ENCODE data around the gene LRRC43. TPM values are rescaled to one million over a fixed set of nuclear protein-coding genes. Genes with fewer than 3 reads are reported as not detected.

LRRC43 gene
- total and polyA plus RNA-seq, 10 of the 15 experiments (the other 5 are each of a cell fraction or from before 2014, with no cell fraction given) = 0.23 TPM; not detected in 9

DNA sequence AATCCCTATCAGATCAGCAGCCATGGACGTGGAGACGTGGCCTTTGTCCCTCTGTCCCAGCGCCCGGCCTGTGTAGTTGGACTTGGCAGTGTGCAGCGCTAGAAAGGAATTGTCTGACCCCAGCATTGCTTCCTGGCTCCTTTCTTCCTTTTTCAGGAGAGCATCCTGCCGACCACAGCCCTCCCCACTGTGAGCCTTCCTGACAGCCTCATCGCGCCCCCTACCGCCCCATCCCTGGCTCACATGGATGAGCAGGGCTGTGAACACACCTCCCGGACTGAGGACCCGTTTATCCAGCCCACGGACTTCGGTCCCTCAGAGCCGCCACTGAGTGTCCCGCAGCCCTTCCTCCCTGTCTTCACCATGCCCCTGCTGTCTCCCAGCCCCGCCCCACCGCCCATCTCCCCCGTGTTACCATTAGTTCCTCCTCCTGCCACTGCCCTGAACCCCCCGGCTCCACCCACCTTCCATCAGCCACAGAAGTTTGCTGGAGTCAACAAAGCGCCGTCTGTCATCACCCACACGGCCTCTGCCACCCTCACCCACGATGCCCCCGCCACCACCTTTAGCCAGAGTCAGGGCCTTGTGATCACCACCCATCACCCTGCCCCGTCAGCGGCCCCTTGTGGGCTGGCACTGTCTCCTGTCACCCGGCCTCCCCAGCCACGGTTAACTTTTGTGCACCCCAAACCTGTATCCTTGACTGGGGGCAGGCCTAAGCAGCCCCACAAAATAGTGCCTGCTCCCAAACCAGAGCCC is 49.6 kb upstream of the LRRC43 start:
- in situ Hi-C loops (cut with MboI) = no loop called here
- CTCF ChIA-PET = interaction anchor here (1.2 to 4.7 kb wide), 3 partner anchors 10 to 222 kb away, joined by 3 to 29 read pairs (median 6); no protein-coding TSS in a partner anchor
- TF ChIP-seq, protein P1, sequence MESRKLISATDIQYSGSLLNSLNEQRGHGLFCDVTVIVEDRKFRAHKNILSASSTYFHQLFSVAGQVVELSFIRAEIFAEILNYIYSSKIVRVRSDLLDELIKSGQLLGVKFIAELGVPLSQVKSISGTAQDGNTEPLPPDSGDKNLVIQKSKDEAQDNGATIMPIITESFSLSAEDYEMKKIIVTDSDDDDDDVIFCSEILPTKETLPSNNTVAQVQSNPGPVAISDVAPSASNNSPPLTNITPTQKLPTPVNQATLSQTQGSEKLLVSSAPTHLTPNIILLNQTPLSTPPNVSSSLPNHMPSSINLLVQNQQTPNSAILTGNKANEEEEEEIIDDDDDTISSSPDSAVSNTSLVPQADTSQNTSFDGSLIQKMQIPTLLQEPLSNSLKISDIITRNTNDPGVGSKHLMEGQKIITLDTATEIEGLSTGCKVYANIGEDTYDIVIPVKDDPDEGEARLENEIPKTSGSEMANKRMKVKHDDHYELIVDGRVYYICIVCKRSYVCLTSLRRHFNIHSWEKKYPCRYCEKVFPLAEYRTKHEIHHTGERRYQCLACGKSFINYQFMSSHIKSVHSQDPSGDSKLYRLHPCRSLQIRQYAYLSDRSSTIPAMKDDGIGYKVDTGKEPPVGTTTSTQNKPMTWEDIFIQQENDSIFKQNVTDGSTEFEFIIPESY (IDR thresholded peaks at IDR 0.05) = no peak
- TF ChIP-seq RCOR1 (conservative IDR thresholded peaks at IDR 0.05; ENCODE audit: low read depth, low read length) (no peak), PAX8 (IDR thresholded peaks at IDR 0.05) (no peak), SUPT20H (IDR thresholded peaks at IDR 0.05; ENCODE audit: borderline replicate concordance, control insufficient read depth, low read depth, low read length) (no peak), MTA2 (IDR thresholded peaks at IDR 0.05; ENCODE audit: low read depth) (no peak), HCFC1 (IDR thresholded peaks at IDR 0.05; ENCODE audit: low read length) (no peak), ESRRA (IDR thresholded peaks at IDR 0.05; ENCODE audit: low read length) (no peak), CHD2 (IDR thresholded peaks at IDR 0.05; ENCODE audit: borderline replicate concordance, low read depth, low read length) (no peak), ETV6 (conservative IDR thresholded peaks at IDR 0.05 in 1 of 2, IDR thresholded peaks at IDR 0.05 in 1 of 2; ENCODE audit: borderline replicate concordance in 1 of 2, low read depth in 1 of 2) (no peak)
- TF ChIP-seq, protein P2, sequence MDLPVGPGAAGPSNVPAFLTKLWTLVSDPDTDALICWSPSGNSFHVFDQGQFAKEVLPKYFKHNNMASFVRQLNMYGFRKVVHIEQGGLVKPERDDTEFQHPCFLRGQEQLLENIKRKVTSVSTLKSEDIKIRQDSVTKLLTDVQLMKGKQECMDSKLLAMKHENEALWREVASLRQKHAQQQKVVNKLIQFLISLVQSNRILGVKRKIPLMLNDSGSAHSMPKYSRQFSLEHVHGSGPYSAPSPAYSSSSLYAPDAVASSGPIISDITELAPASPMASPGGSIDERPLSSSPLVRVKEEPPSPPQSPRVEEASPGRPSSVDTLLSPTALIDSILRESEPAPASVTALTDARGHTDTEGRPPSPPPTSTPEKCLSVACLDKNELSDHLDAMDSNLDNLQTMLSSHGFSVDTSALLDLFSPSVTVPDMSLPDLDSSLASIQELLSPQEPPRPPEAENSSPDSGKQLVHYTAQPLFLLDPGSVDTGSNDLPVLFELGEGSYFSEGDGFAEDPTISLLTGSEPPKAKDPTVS (IDR thresholded peaks at IDR 0.05; ENCODE audit: low read depth, low read length) = no peak
- TF ChIP-seq, protein P3, sequence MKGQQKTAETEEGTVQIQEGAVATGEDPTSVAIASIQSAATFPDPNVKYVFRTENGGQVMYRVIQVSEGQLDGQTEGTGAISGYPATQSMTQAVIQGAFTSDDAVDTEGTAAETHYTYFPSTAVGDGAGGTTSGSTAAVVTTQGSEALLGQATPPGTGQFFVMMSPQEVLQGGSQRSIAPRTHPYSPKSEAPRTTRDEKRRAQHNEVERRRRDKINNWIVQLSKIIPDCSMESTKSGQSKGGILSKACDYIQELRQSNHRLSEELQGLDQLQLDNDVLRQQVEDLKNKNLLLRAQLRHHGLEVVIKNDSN (IDR thresholded peaks at IDR 0.05; ENCODE audit: borderline replicate concordance, extremely low read length, insufficient read depth, low read depth, low read length) = no peak
- TF ChIP-seq, protein P4, sequence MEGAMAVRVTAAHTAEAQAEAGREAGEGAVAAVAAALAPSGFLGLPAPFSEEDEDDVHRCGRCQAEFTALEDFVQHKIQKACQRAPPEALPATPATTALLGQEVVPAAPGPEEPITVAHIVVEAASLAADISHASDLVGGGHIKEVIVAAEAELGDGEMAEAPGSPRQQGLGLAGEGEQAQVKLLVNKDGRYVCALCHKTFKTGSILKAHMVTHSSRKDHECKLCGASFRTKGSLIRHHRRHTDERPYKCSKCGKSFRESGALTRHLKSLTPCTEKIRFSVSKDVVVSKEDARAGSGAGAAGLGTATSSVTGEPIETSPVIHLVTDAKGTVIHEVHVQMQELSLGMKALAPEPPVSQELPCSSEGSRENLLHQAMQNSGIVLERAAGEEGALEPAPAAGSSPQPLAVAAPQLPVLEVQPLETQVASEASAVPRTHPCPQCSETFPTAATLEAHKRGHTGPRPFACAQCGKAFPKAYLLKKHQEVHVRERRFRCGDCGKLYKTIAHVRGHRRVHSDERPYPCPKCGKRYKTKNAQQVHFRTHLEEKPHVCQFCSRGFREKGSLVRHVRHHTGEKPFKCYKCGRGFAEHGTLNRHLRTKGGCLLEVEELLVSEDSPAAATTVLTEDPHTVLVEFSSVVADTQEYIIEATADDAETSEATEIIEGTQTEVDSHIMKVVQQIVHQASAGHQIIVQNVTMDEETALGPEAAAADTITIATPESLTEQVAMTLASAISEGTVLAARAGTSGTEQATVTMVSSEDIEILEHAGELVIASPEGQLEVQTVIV (IDR thresholded peaks at IDR 0.05; ENCODE audit: borderline replicate concordance, partially characterized antibody) = no peak
- TF ChIP-seq, protein P5, sequence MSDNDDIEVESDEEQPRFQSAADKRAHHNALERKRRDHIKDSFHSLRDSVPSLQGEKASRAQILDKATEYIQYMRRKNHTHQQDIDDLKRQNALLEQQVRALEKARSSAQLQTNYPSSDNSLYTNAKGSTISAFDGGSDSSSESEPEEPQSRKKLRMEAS (IDR thresholded peaks at IDR 0.05; ENCODE audit: low read depth, low read length) = no peak

More for the DNA sequence above, 49.6 kb upstream of the LRRC43 start:
- no peaks in the 10 kb centered on the region for H3K4me1 ChIP-seq (ENCODE audit: control insufficient read depth, insufficient read depth, low read length)
- H3K79me2 ChIP-seq (ENCODE audit: control insufficient read depth, insufficient read depth, low read length) = no peaks in the 10 kb centered on the region
- BruUV-seq (replicated peaks) = no TSS peak
- DNase-seq (ENCODE audit: low read depth, low spot score) (no peak), FAIRE-seq (no peak), ATAC-seq (no peak)
- no peak overlapping the region for H3K27ac ChIP-seq (ENCODE audit: control insufficient read depth, insufficient read depth)
- peaks cover 0 to 11% of the 10 kb centered on the region in 2 experiments; a peak in 3 of 4 replicates for H3K36me3 ChIP-seq (ENCODE audit: control insufficient read depth in 2 of 2, insufficient read depth in 2 of 2, low read length in 1 of 2)
- H3K27me3 ChIP-seq (replicated peaks in 1 of 2; ENCODE audit: control insufficient read depth in 2 of 2, insufficient read depth in 2 of 2, low read length in 1 of 2) = no peaks in the 10 kb centered on the region
- no peak overlapping the region for H3K9ac ChIP-seq (ENCODE audit: control insufficient read depth, insufficient read depth, low read length)
- intact Hi-C loops (cut with micrococcal nuclease; ENCODE audit: unreplicated experiment) = no loop called here
- no peak overlapping the region for H3K4me2 ChIP-seq (ENCODE audit: control insufficient read depth, insufficient read depth)
- WGBS (ENCODE audit: insufficient coverage, insufficient replicate concordance, low lambda C conversion rate, missing lambda C conversion rate) = 76% methylated on average over 21 of the region's 28 CpGs
- H3K9me3 ChIP-seq (replicated peaks; ENCODE audit: control insufficient read depth, insufficient read depth, low read length) = no peaks in the 10 kb centered on the region
- H2AFZ ChIP-seq (ENCODE audit: control insufficient read depth, low read depth, low read length) = no peak overlapping the region
- H3K4me3 ChIP-seq = no peak overlapping the region
- POLR2A ChIA-PET = interaction anchor here (0.6 kb wide), 1 partner anchor 997 kb away, joined by 5 read pairs; no protein-coding TSS in a partner anchor
- RAD21 ChIA-PET (ENCODE audit: unreplicated experiment) = interaction anchor here (1.2 kb wide), 1 partner anchor 57 kb away, joined by 3 read pairs; no protein-coding TSS in a partner anchor
- H4K20me1 ChIP-seq (ENCODE audit: control insufficient read depth, insufficient read depth) = no peaks in the 10 kb centered on the region
- SMC1A ChIA-PET (ENCODE audit: uncharacterized antibody, unreplicated experiment) = interaction anchor here (1.3 kb wide), 2 partner anchors 33 to 50 kb away, joined by 3 to 5 read pairs; partner anchors contain the start of gene LRRC43

Measured in GM12878 (cell line).